GM12878 (cell line): ENCODE results near the gene APEX1. TPM values are rescaled to one million over a fixed set of nuclear protein-coding genes. Genes with fewer than 3 reads are reported as not detected.

Source experiments
- ASH2L ChIP-seq: fragments of 300-600, 200-600 bp; sonication (generic); IDR thresholded peaks from 2 replicates; pipeline ENCODE4 v1.6.1; 2017; ENCODE audit warnings: low read depth, mild to moderate bottlenecking, borderline replicate concordance
- BCL11A ChIP-seq: IDR thresholded peaks from 2 replicates; pipeline ENCODE4 v1.6.1; 2011; ENCODE audit warnings: low read depth, low read length
- BHLHE40 ChIP-seq, 2 experiments: fragments of 450-650 bp in 1 of 2; IDR thresholded peaks; 2 replicates each; pipeline ENCODE4 v1.6.1; 2011 to 2017; ENCODE audit warnings: low read depth in 2 of 2, borderline replicate concordance in 1 of 2, improper control_type of control experiment in 1 of 2, low read length in 1 of 2, mild to moderate bottlenecking in 1 of 2
- DPF2 ChIP-seq: fragments of 450-650 bp; IDR thresholded peaks from 2 replicates; pipeline ENCODE4 v1.6.1; 2017; ENCODE audit warnings: mild to moderate bottlenecking
- EED ChIP-seq: sonication (generic); IDR thresholded peaks from 2 replicates; pipeline ENCODE4 v1.6.1; 2016; ENCODE audit warnings: antibody characterized with exemption, low read depth
- ESRRA ChIP-seq: IDR thresholded peaks from 2 replicates; pipeline ENCODE4 v1.6.1; 2012; ENCODE audit warnings: mild to moderate bottlenecking, low read length, improper control_type of control experiment
- HDAC6 ChIP-seq: fragments of 200-600 bp; sonication (generic); IDR thresholded peaks from one replicate; pipeline ENCODE4 v1.8.0; 2017; ENCODE audit warnings: antibody characterized with exemption; ENCODE audit not compliant: unreplicated experiment
- HDGF ChIP-seq: fragments of 450-650 bp; IDR thresholded peaks from 2 replicates; pipeline ENCODE4 v1.6.1; 2016; ENCODE audit warnings: antibody characterized with exemption
- IRF4 ChIP-seq: IDR thresholded peaks from 2 replicates; pipeline ENCODE4 v1.6.1; 2011; ENCODE audit warnings: low read depth, low read length
- KAT2A ChIP-seq: conservative IDR thresholded peaks from 2 replicates; pipeline ENCODE4 v1.6.1; 2011; ENCODE audit warnings: low read depth, low read length; ENCODE audit not compliant: control insufficient read depth
- MEF2A ChIP-seq: IDR thresholded peaks from 2 replicates; pipeline ENCODE4 v1.6.1; 2011; ENCODE audit warnings: low read depth, mild to moderate bottlenecking, low read length, moderate library complexity; ENCODE audit not compliant: insufficient read depth
- PAX8 ChIP-seq: fragments of 450-650 bp; IDR thresholded peaks from 2 replicates; pipeline ENCODE4 v1.6.1; 2017; ENCODE audit warnings: mild to moderate bottlenecking, moderate library complexity
- POLR2AphosphoS2 ChIP-seq: IDR thresholded peaks from 2 replicates; pipeline ENCODE4 v1.6.1; 2011; ENCODE audit warnings: low read depth, mild to moderate bottlenecking, low read length, improper control_type of control experiment, moderate library complexity
- POU2F2 ChIP-seq: IDR thresholded peaks from 3 replicates; pipeline ENCODE4 v1.6.1; 2011; ENCODE audit warnings: low read depth, mild to moderate bottlenecking, low read length, borderline replicate concordance
- RBBP5 ChIP-seq: fragments of 200-600 bp; sonication (generic); conservative IDR thresholded peaks from 2 replicates; pipeline ENCODE4 v1.6.1; 2016
- RFX5 ChIP-seq: IDR thresholded peaks from 2 replicates; pipeline ENCODE4 v1.6.1; 2011; ENCODE audit warnings: low read depth, low read length, improper control_type of control experiment
- RUNX3 ChIP-seq: IDR thresholded peaks from 2 replicates; pipeline ENCODE4 v1.6.1; 2012; ENCODE audit warnings: low read length, inconsistent platforms
- SIX5 ChIP-seq: IDR thresholded peaks from 2 replicates; pipeline ENCODE4 v1.6.1; 2011; ENCODE audit warnings: mild to moderate bottlenecking, low read depth, low read length, moderate library complexity; ENCODE audit not compliant: severe bottlenecking
- SMAD5 ChIP-seq: IDR thresholded peaks from 2 replicates; pipeline ENCODE4 v1.6.1; 2016; ENCODE audit warnings: antibody characterized with exemption, low read depth
- SREBF2 ChIP-seq: IDR thresholded peaks from 2 replicates; pipeline ENCODE4 v1.6.1; 2012; ENCODE audit warnings: mild to moderate bottlenecking, low read length
- STAT1 ChIP-seq: fragments of 450-650 bp; conservative IDR thresholded peaks from 2 replicates; pipeline ENCODE4 v1.6.1; 2014; ENCODE audit warnings: antibody characterized with exemption, mild to moderate bottlenecking
- SUZ12 ChIP-seq: fragments of 200-600 bp; sonication (generic); IDR thresholded peaks from one replicate; pipeline ENCODE4 v1.6.1; 2018; ENCODE audit warnings: antibody characterized with exemption, mild to moderate bottlenecking; ENCODE audit not compliant: unreplicated experiment
- TCF7 ChIP-seq: IDR thresholded peaks from 2 replicates; pipeline ENCODE4 v1.6.1; 2014; ENCODE audit warnings: antibody characterized with exemption, borderline replicate concordance
- YBX1 ChIP-seq: fragments of 450-650 bp; IDR thresholded peaks from 2 replicates; pipeline ENCODE4 v1.6.1; 2016; ENCODE audit warnings: antibody characterized with exemption
- ZBED1 ChIP-seq: IDR thresholded peaks from 2 replicates; pipeline ENCODE4 v1.6.1; 2016; ENCODE audit warnings: borderline replicate concordance
- polyA plus RNA-seq, 11 experiments: library from polyadenylated mRNA; depleted of rRNA in 4 of 11; unstranded in 6 of 11; stranded (reverse) in 5 of 11; fragments of >200 nt; fragmentation: Nextera tagmentation in 4 of 11; fragmentation: Illumina TruSeq in 1 of 11; extraction: Ambion mirVana in 4 of 11; extraction: Trizol in 1 of 11; gene quantifications; 1 replicate in 1 of 11; 2 replicates in 10 of 11; pipeline versions ENCODE4 v1.2.1 to v1.2.3, GENCODE V29; 2011 to 2016; ENCODE audit warnings: inconsistent platforms in 2 of 11, missing spikeins in 2 of 11, low read depth in 1 of 11
- total RNA-seq, 4 experiments: library from RNA; depleted of rRNA in 3 of 4; stranded (reverse); fragments of >200 nt in 3 of 4; fragmentation: Illumina TruSeq in 1 of 4; extraction: Trizol in 1 of 4; gene quantifications; 2 replicates each; pipeline versions ENCODE4 v1.2.1 to v1.2.3, GENCODE V29; 2013 to 2021
- TF ChIP-seq, protein P1 (sequence below): fragments of 450-650 bp; conservative IDR thresholded peaks from 2 replicates; pipeline ENCODE4 v1.6.1; 2017; ENCODE audit warnings: mild to moderate bottlenecking, moderate library complexity
- TF ChIP-seq, protein P2 (sequence below): fragments of 450-650 bp; IDR thresholded peaks from 2 replicates; pipeline ENCODE4 v1.6.1; 2018; ENCODE audit warnings: borderline replicate concordance, mild to moderate bottlenecking; ENCODE audit not compliant: partially characterized antibody
- TF ChIP-seq, protein P3 (sequence below): fragments of 450-650 bp; IDR thresholded peaks from 2 replicates; pipeline ENCODE4 v1.6.1; 2014; ENCODE audit warnings: mild to moderate bottlenecking

APEX1 gene
- total and polyA plus RNA-seq, 10 of the 15 experiments (the other 5 are each of a cell fraction or from before 2014, with no cell fraction given): 115 to 407 (median 300) TPM

- TF ChIP-seq POLR2AphosphoS2 (no peak; the same call in 1 of the 2 replicates), BCL11A (no peak), TCF7 (no peak), PAX8 (no peak), RFX5 (peak; percentile 86), SREBF2 (no peak), HDGF (peak; percentile 66), YBX1 (no peak), ASH2L (no peak), SMAD5 (0 out of 2 replicates have a peak, but pooled peaks have one; percentile 67), RBBP5 (no peak), POU2F2 (peak; percentile 94), HDAC6 (no peak), DPF2 (peak; percentile 81), ZBED1 (no peak), BHLHE40 (IDR thresholded peaks at IDR 0.05; ENCODE audit: borderline replicate concordance in 1 of 2, low read depth in 2 of 2, low read length in 1 of 2) (peak; percentile 98 to 99), MEF2A (no peak), ESRRA (no peak), SUZ12 (no peak), EED (peak; percentile 61; the same call in 1 of the 2 replicates), SIX5 (no peak), RUNX3 (peak; percentile 38), KAT2A (no peak), IRF4 (0 out of 2 replicates have a peak, but pooled peaks have one; percentile 11), STAT1 (no peak; the same call in 1 of the 2 replicates)
- TF ChIP-seq, protein P1, sequence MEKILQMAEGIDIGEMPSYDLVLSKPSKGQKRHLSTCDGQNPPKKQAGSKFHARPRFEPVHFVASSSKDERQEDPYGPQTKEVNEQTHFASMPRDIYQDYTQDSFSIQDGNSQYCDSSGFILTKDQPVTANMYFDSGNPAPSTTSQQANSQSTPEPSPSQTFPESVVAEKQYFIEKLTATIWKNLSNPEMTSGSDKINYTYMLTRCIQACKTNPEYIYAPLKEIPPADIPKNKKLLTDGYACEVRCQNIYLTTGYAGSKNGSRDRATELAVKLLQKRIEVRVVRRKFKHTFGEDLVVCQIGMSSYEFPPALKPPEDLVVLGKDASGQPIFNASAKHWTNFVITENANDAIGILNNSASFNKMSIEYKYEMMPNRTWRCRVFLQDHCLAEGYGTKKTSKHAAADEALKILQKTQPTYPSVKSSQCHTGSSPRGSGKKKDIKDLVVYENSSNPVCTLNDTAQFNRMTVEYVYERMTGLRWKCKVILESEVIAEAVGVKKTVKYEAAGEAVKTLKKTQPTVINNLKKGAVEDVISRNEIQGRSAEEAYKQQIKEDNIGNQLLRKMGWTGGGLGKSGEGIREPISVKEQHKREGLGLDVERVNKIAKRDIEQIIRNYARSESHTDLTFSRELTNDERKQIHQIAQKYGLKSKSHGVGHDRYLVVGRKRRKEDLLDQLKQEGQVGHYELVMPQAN: peak; percentile 77; the same call in 1 of the 2 replicates
- TF ChIP-seq, protein P2, sequence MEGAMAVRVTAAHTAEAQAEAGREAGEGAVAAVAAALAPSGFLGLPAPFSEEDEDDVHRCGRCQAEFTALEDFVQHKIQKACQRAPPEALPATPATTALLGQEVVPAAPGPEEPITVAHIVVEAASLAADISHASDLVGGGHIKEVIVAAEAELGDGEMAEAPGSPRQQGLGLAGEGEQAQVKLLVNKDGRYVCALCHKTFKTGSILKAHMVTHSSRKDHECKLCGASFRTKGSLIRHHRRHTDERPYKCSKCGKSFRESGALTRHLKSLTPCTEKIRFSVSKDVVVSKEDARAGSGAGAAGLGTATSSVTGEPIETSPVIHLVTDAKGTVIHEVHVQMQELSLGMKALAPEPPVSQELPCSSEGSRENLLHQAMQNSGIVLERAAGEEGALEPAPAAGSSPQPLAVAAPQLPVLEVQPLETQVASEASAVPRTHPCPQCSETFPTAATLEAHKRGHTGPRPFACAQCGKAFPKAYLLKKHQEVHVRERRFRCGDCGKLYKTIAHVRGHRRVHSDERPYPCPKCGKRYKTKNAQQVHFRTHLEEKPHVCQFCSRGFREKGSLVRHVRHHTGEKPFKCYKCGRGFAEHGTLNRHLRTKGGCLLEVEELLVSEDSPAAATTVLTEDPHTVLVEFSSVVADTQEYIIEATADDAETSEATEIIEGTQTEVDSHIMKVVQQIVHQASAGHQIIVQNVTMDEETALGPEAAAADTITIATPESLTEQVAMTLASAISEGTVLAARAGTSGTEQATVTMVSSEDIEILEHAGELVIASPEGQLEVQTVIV: no peak
- TF ChIP-seq, protein P3, sequence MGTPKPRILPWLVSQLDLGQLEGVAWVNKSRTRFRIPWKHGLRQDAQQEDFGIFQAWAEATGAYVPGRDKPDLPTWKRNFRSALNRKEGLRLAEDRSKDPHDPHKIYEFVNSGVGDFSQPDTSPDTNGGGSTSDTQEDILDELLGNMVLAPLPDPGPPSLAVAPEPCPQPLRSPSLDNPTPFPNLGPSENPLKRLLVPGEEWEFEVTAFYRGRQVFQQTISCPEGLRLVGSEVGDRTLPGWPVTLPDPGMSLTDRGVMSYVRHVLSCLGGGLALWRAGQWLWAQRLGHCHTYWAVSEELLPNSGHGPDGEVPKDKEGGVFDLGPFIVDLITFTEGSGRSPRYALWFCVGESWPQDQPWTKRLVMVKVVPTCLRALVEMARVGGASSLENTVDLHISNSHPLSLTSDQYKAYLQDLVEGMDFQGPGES: peak; percentile 83
Observed at GRCh38 chr14:20461225-20462141, 6.5 kb downstream of the APEX1 start, which contains the start of gene PIP4P1 (continued).
